Neural crest cell (in vitro differentiated cells): ENCODE results near the gene PITX2. TPM values are rescaled to one million over a fixed set of nuclear protein-coding genes. Genes with fewer than 3 reads are reported as not detected.
A peak's percentile ranks its signal among the peaks of the same experiment; 100 is the strongest.

ENCODE experiments used
- DNase-seq: peaks from one replicate; pipeline ENCODE4 v3.0.0; 2021; ENCODE audit warnings: low read depth, mixed read lengths, low spot score
- H3K27ac Mint-ChIP-seq: one replicate; pipeline ENCODE4 v1.8.0; 2021; ENCODE audit warnings: mild to moderate bottlenecking, mixed read lengths; ENCODE audit not compliant: unreplicated experiment
- H3K27me3 Mint-ChIP-seq: 2 replicates; pipeline ENCODE4 v1.8.0; 2021; ENCODE audit warnings: low read depth, mild to moderate bottlenecking, mixed read lengths
- H3K36me3 Mint-ChIP-seq: 2 replicates; pipeline ENCODE4 v1.8.0; 2021; ENCODE audit warnings: low read depth, mild to moderate bottlenecking, mixed read lengths
- H3K4me1 Mint-ChIP-seq: 2 replicates; pipeline ENCODE4 v1.8.0; 2021; ENCODE audit warnings: mixed read lengths
- H3K4me3 Mint-ChIP-seq: one replicate; pipeline ENCODE4 v1.8.0; 2021; ENCODE audit warnings: mild to moderate bottlenecking, mixed read lengths
- H3K9me3 Mint-ChIP-seq: 2 replicates; pipeline ENCODE4 v1.8.0; 2021; ENCODE audit warnings: mixed read lengths
- long read RNA-seq: library from polyadenylated mRNA; unstranded; transcript quantifications from one replicate; pipeline ENCODE4 v2.0.0, GENCODE V29; 2020
- total RNA-seq: library from RNA; stranded (reverse); gene quantifications from 2 replicates; pipeline ENCODE4 v1.2.1, GENCODE V29; 2021
- TF ChIP-seq, protein P1 (sequence below): fragments of 200-600 bp; sonication (generic); conservative IDR thresholded peaks from 2 replicates; pipeline ENCODE4 v1.5.0; 2021; ENCODE audit warnings: antibody characterized with exemption, mild to moderate bottlenecking

PITX2 gene
- total RNA-seq = 0.58 and 0.77 TPM in 2 replicates
- long read RNA-seq = 0 reads

- no peak within 1 kb of the TSS for H3K27ac Mint-ChIP-seq
- H3K27me3 Mint-ChIP-seq = peaks cover 100% of the 10 kb centered on the region
- H3K36me3 Mint-ChIP-seq = no peaks in the 10 kb centered on the region
- DNase-seq = peak; percentile 92
- H3K9me3 Mint-ChIP-seq = no peaks in the 10 kb centered on the region
- peak within 1 kb of the TSS; percentile 87 for H3K4me3 Mint-ChIP-seq
- H3K4me1 Mint-ChIP-seq = peaks cover 30% of the 10 kb centered on the region
- TF ChIP-seq, protein P1, sequence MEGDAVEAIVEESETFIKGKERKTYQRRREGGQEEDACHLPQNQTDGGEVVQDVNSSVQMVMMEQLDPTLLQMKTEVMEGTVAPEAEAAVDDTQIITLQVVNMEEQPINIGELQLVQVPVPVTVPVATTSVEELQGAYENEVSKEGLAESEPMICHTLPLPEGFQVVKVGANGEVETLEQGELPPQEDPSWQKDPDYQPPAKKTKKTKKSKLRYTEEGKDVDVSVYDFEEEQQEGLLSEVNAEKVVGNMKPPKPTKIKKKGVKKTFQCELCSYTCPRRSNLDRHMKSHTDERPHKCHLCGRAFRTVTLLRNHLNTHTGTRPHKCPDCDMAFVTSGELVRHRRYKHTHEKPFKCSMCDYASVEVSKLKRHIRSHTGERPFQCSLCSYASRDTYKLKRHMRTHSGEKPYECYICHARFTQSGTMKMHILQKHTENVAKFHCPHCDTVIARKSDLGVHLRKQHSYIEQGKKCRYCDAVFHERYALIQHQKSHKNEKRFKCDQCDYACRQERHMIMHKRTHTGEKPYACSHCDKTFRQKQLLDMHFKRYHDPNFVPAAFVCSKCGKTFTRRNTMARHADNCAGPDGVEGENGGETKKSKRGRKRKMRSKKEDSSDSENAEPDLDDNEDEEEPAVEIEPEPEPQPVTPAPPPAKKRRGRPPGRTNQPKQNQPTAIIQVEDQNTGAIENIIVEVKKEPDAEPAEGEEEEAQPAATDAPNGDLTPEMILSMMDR = no peak
These were observed at the start of gene PITX2 for GRCh38 chr4:110622841-110623717. Gene PITX2, minus strand, starts transcription at chr4:110623077. Its CDS starts 617 bp downstream, at chr4:110622460.

DNA sequence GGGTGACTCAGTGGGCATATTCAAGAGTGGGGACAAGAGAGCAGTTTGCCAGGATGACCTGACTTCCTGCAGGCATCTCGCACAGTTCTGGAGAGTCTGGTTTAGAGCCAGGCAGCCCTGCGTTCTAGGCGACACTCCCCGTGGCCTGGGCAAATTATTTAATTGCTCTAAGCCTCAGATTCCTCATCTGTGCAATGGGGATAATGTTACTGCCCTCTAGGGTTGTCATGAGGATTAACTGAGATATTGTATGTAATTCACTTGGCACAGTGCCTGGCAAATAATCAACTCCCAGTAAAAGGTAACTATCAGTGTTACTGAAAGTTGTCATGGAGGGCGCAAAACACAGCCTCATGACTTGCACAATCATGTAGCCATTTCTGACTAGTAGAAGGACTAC is 48.8 kb upstream of the PITX2 start:
- Mint-ChIP-seq H3K27me3 (no peaks in the 10 kb centered on the region), H3K27ac (no peak overlapping the region), H3K36me3 (no peaks in the 10 kb centered on the region), H3K9me3 (no peaks in the 10 kb centered on the region), H3K4me3 (no peak overlapping the region), H3K4me1 (peaks cover 5% of the 10 kb centered on the region)
- TF ChIP-seq, protein P1 = no peak
- no peak for DNase-seq

DNA sequence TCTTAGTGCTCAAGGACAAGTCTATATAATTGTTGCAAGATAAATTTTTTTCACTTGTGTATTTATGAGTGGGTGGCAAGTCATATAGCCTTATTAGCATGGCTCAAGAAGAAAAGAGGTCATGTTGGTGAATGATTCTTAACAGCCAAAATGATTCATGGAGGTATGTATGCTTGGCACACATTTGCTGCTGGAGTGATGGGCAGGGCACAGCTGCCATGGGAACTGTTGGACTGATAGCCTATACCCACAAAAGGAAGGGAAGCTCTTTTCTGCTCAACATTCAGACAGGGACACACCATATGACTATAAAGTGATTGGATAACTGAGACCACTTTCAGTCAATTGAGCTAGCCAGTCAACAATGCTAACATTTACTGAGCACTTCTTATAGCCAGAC is 46.8 kb upstream of the PITX2 start:
- Mint-ChIP-seq H3K4me3 (no peak overlapping the region), H3K9me3 (no peaks in the 10 kb centered on the region), H3K4me1 (peaks cover 6% of the 10 kb centered on the region), H3K36me3 (no peaks in the 10 kb centered on the region), H3K27ac (no peak overlapping the region), H3K27me3 (no peaks in the 10 kb centered on the region)
- no peak for DNase-seq
- TF ChIP-seq, protein P1 = no peak

GRCh38 chr4:110668463-110669235 is 45.8 kb upstream of the PITX2 start:
- Mint-ChIP-seq H3K4me3 (no peak overlapping the region), H3K9me3 (no peaks in the 10 kb centered on the region), H3K27me3 (no peaks in the 10 kb centered on the region), H3K4me1 (peaks cover 15% of the 10 kb centered on the region), H3K36me3 (no peaks in the 10 kb centered on the region), H3K27ac (no peak overlapping the region)
- TF ChIP-seq, protein P1 = no peak
- no peak for DNase-seq

GRCh38 chr4:110667670-110668069 is 44.8 kb upstream of the PITX2 start:
- Mint-ChIP-seq H3K27me3 (no peaks in the 10 kb centered on the region), H3K4me3 (no peak overlapping the region), H3K4me1 (peaks cover 15% of the 10 kb centered on the region), H3K27ac (no peak overlapping the region), H3K9me3 (no peaks in the 10 kb centered on the region), H3K36me3 (no peaks in the 10 kb centered on the region)
- TF ChIP-seq, protein P1 = no peak
- no peak for DNase-seq
